Body of pancreas (tissue), 4 donors: Measurements from ENCODE around the gene TMEM222. TPM values are rescaled to one million over a fixed set of nuclear protein-coding genes. Genes with fewer than 3 reads are reported as not detected.

Source experiments
- ATAC-seq: fragments of 150-250 bp; one replicate; pipeline ENCODE4 v1.9.1; 2016
- DNase-seq, 4 donors: peaks; one replicate each; pipeline ENCODE4 v3.0.0-alpha.2; 2019
- H3K27ac ChIP-seq, 4 donors: fragments of 200-600 bp; sonication (generic); 1 replicate in 3 of 4; 2 replicates in 1 of 4; pipeline versions ENCODE4 v1.5.1 to v1.6.1; 2016 to 2019; ENCODE audit warnings: mild to moderate bottlenecking in 1 of 4, mixed read lengths in 1 of 4, moderate library complexity in 1 of 4
- H3K27me3 ChIP-seq, 2 donors: fragments of 200-600 bp; sonication (generic); one replicate each; pipeline ENCODE4 v1.6.0; 2016; ENCODE audit warnings: mild to moderate bottlenecking in 1 of 2
- H3K36me3 ChIP-seq, 2 donors: fragments of 200-600 bp; sonication (generic); replicated peaks in 1 of 2; 2 replicates each; pipeline ENCODE4 v1.5.1; 2016; ENCODE audit warnings: low read depth in 2 of 2; ENCODE audit not compliant: insufficient read depth in 1 of 2
- H3K4me1 ChIP-seq: fragments of 200-600 bp; sonication (generic); one replicate; pipeline ENCODE4 v1.6.0; 2016
- H3K4me3 ChIP-seq, 2 donors: fragments of 200-600 bp; sonication (generic); 1 replicate in 1 of 2; 2 replicates in 1 of 2; pipeline ENCODE4 v1.5.1; 2016 to 2019
- H3K9me3 ChIP-seq, 3 donors: fragments of 200-600 bp; sonication (generic); 1 replicate in 2 of 3; 2 replicates in 1 of 3; pipeline ENCODE4 v1.5.1; 2016
- CTCF ChIP-seq, 7 experiments: fragments of 450-650 bp in 4 of 7; fragments of 200-600 bp in 3 of 7; sonication (generic) in 3 of 7; IDR thresholded peaks; one replicate each; pipeline ENCODE4 v1.5.1; 2016 to 2019; ENCODE audit warnings: antibody characterized with exemption in 7 of 7
- POLR2A ChIP-seq, 3 donors: fragments of 450-650 bp; IDR thresholded peaks; one replicate each; pipeline ENCODE4 v1.6.1; 2016; ENCODE audit warnings: antibody characterized with exemption in 3 of 3, mild to moderate bottlenecking in 2 of 3
- WGBS, 2 donors: methylation state at CpG; one replicate each; pipeline ENCODE4 v1.1.5; 2017; 5-methylcytosine and 5-hydroxymethylcytosine counted together
- intact Hi-C: fragments of 100-400 bp; cut with DNase I; formaldehyde crosslinking; loops from one replicate; pipeline ENCODE4 v1.15.1; 2023
- total RNA-seq, 2 donors: library from RNA; depleted of rRNA; stranded (reverse); fragments of >200 nt; gene quantifications; one replicate each; pipeline ENCODE4 v1.1.0, GENCODE V29; 2016

The TMEM222 gene
- total RNA-seq, 2 donors from 2014 or later: 8.6 to 20.0 TPM

DNA sequence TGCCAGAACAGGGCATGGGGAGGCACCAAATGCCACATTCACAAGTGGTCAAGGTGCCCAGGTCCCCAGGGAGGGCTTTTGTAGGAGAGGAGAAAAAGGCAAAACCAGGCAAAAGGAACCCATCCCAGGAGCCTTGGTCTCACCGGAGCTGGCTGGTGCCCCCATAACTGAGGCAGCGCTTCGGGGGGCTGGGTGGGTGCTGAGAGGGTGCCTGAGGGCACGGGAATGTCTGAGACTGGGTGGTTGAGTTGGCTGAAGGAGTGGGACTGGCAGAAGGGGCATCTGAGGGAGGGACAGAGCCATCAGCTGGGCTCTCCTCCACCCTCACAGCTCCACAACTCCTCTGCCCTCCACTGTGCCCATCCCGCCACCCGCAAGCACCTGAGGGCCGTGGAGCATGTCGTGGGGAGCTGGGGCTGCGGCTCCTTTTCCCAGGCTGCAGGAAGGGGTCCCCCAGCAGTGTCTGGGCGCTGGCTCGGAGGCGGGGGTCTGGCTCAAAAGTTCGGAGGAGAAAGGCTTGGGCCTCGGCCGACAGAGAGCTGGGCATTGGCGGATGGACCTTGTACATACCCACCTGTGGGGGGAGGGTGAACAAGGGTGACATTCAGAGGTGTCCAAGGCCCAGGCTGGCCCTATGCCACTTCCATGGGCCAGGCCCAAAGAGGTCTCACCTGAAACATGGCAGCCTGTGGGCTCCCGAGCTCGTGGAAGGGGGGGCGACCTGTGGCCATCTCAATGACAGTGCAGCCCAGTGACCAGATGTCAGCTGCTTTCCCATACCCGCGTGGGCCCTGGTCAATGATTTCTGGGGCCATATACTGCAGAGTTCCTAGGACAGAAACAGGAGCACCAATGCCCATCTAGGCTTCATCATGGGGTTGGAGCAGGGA is 36.3 kb downstream of the TMEM222 start:
- intact Hi-C loops: loop anchor here (5.0 kb wide), 1 partner anchor 34 kb away; the partner anchor contains the start of gene GPR3
- H3K27me3 ChIP-seq: no peaks in the 10 kb centered on the region
- DNase-seq: no peak
- H3K36me3 ChIP-seq: no peaks in the 10 kb centered on the region
- 82 to 91% methylated on average over 9 to 21 of the region's 21 CpGs for WGBS, 2 donors
- H3K9me3 ChIP-seq: no peaks in the 10 kb centered on the region
- H3K27ac ChIP-seq: no peak overlapping the region
- ATAC-seq: no peak
- peaks cover 22% of the 10 kb centered on the region for H3K4me1 ChIP-seq
- TF ChIP-seq POLR2A (IDR thresholded peaks at IDR 0.05): no peak
- no peak for TF ChIP-seq CTCF (IDR thresholded peaks at IDR 0.05)
- H3K4me3 ChIP-seq: no peak overlapping the region

GRCh38 chr1:27358928-27359313 is 37.0 kb downstream of the TMEM222 start:
- Histone ChIP-seq H3K36me3 (no peaks in the 10 kb centered on the region), H3K4me3 (no peak overlapping the region), H3K27me3 (no peaks in the 10 kb centered on the region), H3K9me3 (no peaks in the 10 kb centered on the region), H3K4me1 (peaks cover 22% of the 10 kb centered on the region), H3K27ac (no peak overlapping the region)
- ATAC-seq (no peak), DNase-seq (no peak)
- WGBS, 2 donors: 94 to 98% methylated on average over 5 of the region's 5 CpGs
- no peak for TF ChIP-seq POLR2A (IDR thresholded peaks at IDR 0.05)
- TF ChIP-seq CTCF (IDR thresholded peaks at IDR 0.05): no peak
- intact Hi-C loops: loop anchor here (5.0 kb wide), 1 partner anchor 33 kb away; the partner anchor contains the start of gene GPR3

GRCh38 chr1:27359822-27360158 is 37.8 kb downstream of the TMEM222 start:
- Histone ChIP-seq H3K4me3 (no peak overlapping the region), H3K36me3 (no peaks in the 10 kb centered on the region), H3K9me3 (no peaks in the 10 kb centered on the region), H3K27ac (no peak overlapping the region), H3K27me3 (no peaks in the 10 kb centered on the region), H3K4me1 (peaks cover 24% of the 10 kb centered on the region)
- TF ChIP-seq CTCF (IDR thresholded peaks at IDR 0.05): no peak
- TF ChIP-seq POLR2A (IDR thresholded peaks at IDR 0.05): no peak
- intact Hi-C loops: loop anchor here (5.0 kb wide), 1 partner anchor 33 kb away; the partner anchor contains the start of gene GPR3
- DNase-seq (no peak), ATAC-seq (no peak)
- WGBS, 2 donors: 50 to 68% methylated on average over 9 of the region's 9 CpGs

GRCh38 chr1:27360159-27361043 is 38.4 kb downstream of the TMEM222 start:
- H3K4me3 ChIP-seq: no peak overlapping the region
- no peaks in the 10 kb centered on the region for H3K36me3 ChIP-seq
- peaks cover 29% of the 10 kb centered on the region for H3K4me1 ChIP-seq
- no peaks in the 10 kb centered on the region for H3K27me3 ChIP-seq
- ATAC-seq (no peak), DNase-seq (peak in 2 of 4 donors; percentile 36 to 55)
- WGBS, 2 donors: 25 to 33% methylated on average over 41 to 65 of the region's 71 CpGs
- no peaks in the 10 kb centered on the region for H3K9me3 ChIP-seq
- no peak for TF ChIP-seq POLR2A (IDR thresholded peaks at IDR 0.05)
- TF ChIP-seq CTCF (IDR thresholded peaks at IDR 0.05): no peak
- intact Hi-C loops: no loop called here
- H3K27ac ChIP-seq: no peak overlapping the region
